Activated naive CD8-positive, alpha-beta T cell treated with anti-CD3 and anti-CD28 coated beads for 36 hours (primary cell): ENCODE data around the gene POLR2E. TPM values are rescaled to one million over a fixed set of nuclear protein-coding genes. Genes with fewer than 3 reads are reported as not detected.

Source experiments
- DNase-seq: peaks from one replicate; pipeline ENCODE4 v3.0.0; 2021
- H3K27ac Mint-ChIP-seq: one replicate; pipeline ENCODE4 v1.8.0; 2022; ENCODE audit warnings: mild to moderate bottlenecking, moderate library complexity, mixed read lengths
- H3K27me3 Mint-ChIP-seq: one replicate; pipeline ENCODE4 v1.8.0; 2022; ENCODE audit warnings: mild to moderate bottlenecking, mixed read lengths
- H3K36me3 Mint-ChIP-seq: one replicate; pipeline ENCODE4 v1.8.0; 2021; ENCODE audit warnings: mild to moderate bottlenecking, mixed read lengths
- H3K4me1 Mint-ChIP-seq: one replicate; pipeline ENCODE4 v1.8.0; 2021; ENCODE audit warnings: mixed read lengths
- H3K4me3 Mint-ChIP-seq: one replicate; pipeline ENCODE4 v1.8.0; 2022; ENCODE audit warnings: mild to moderate bottlenecking, moderate library complexity, mixed read lengths
- H3K9me3 Mint-ChIP-seq: one replicate; pipeline ENCODE4 v1.8.0; 2022; ENCODE audit warnings: mixed read lengths
- total RNA-seq, 2 experiments: library from RNA; stranded (reverse); gene quantifications; one replicate each; pipeline ENCODE4 v1.2.3, GENCODE V29; 2021

POLR2E gene
- total RNA-seq = 100 to 1,000 TPM; 290 to 291 TPM

- DNase-seq = peak; percentile 97
- peak within 1 kb of the TSS; percentile 94 for H3K4me3 Mint-ChIP-seq
- peaks cover 25% of the 10 kb centered on the region for H3K36me3 Mint-ChIP-seq
- no peaks in the 10 kb centered on the region for H3K27me3 Mint-ChIP-seq
- peaks cover 39% of the 10 kb centered on the region for H3K4me1 Mint-ChIP-seq
- H3K9me3 Mint-ChIP-seq = peaks cover 2% of the 10 kb centered on the region
- H3K27ac Mint-ChIP-seq = peak within 1 kb of the TSS; percentile 83
Observed at GRCh38 chr19:1094978-1095701, at the start of gene POLR2E. Gene POLR2E, minus strand, starts transcription at chr19:1095375. Its CDS starts 60 bp downstream, at chr19:1095315.

GRCh38 chr19:1144741-1145140, 49.6 kb upstream of the POLR2E start:
- H3K27ac Mint-ChIP-seq = peak overlapping the region; percentile 14
- no peaks in the 10 kb centered on the region for H3K27me3 Mint-ChIP-seq

GRCh38 chr19:1143828-1144399, 48.7 kb upstream of the POLR2E start:
- Mint-ChIP-seq H3K27me3 (no peaks in the 10 kb centered on the region), H3K36me3 (peaks cover 32% of the 10 kb centered on the region), H3K4me3 (no peak overlapping the region), H3K4me1 (no peaks in the 10 kb centered on the region), H3K9me3 (peaks cover 5% of the 10 kb centered on the region), H3K27ac (no peak overlapping the region)
- no peak for DNase-seq

More at GRCh38 chr19:1144741-1145140, 49.6 kb upstream of the POLR2E start:
- H3K36me3 Mint-ChIP-seq = peaks cover 25% of the 10 kb centered on the region
- H3K4me3 Mint-ChIP-seq = no peak overlapping the region
- DNase-seq = no peak
- H3K9me3 Mint-ChIP-seq = peaks cover 4% of the 10 kb centered on the region
- no peaks in the 10 kb centered on the region for H3K4me1 Mint-ChIP-seq

GRCh38 chr19:1141944-1142343, 46.8 kb upstream of the POLR2E start:
- DNase-seq = no peak
- H3K9me3 Mint-ChIP-seq = peaks cover 5% of the 10 kb centered on the region
- peaks cover 33% of the 10 kb centered on the region for H3K36me3 Mint-ChIP-seq
- H3K27me3 Mint-ChIP-seq = no peaks in the 10 kb centered on the region
- H3K4me1 Mint-ChIP-seq = no peaks in the 10 kb centered on the region
- no peak overlapping the region for H3K4me3 Mint-ChIP-seq
- H3K27ac Mint-ChIP-seq = no peak overlapping the region

- H3K36me3 Mint-ChIP-seq = peaks cover 33% of the 10 kb centered on the region
- H3K9me3 Mint-ChIP-seq = peaks cover 5% of the 10 kb centered on the region
- no peak overlapping the region for H3K27ac Mint-ChIP-seq
- no peak overlapping the region for H3K4me3 Mint-ChIP-seq
- no peaks in the 10 kb centered on the region for H3K27me3 Mint-ChIP-seq
- no peak for DNase-seq
- H3K4me1 Mint-ChIP-seq = peaks cover 5% of the 10 kb centered on the region
Observed at GRCh38 chr19:1140272-1141027, 45.3 kb upstream of the POLR2E start.

GRCh38 chr19:1139126-1139525, 44.0 kb upstream of the POLR2E start:
- Mint-ChIP-seq H3K4me3 (no peak overlapping the region), H3K4me1 (peaks cover 7% of the 10 kb centered on the region), H3K27ac (no peak overlapping the region), H3K36me3 (peaks cover 25% of the 10 kb centered on the region), H3K9me3 (peaks cover 5% of the 10 kb centered on the region), H3K27me3 (no peaks in the 10 kb centered on the region)
- DNase-seq = no peak

- no peaks in the 10 kb centered on the region for H3K27me3 Mint-ChIP-seq
- H3K4me1 Mint-ChIP-seq = peaks cover 11% of the 10 kb centered on the region
- H3K9me3 Mint-ChIP-seq = peaks cover 5% of the 10 kb centered on the region
- peaks cover 23% of the 10 kb centered on the region for H3K36me3 Mint-ChIP-seq
- no peak for DNase-seq
- H3K4me3 Mint-ChIP-seq = no peak overlapping the region
- H3K27ac Mint-ChIP-seq = no peak overlapping the region
Observed at GRCh38 chr19:1138121-1138520, 42.9 kb upstream of the POLR2E start.

- H3K9me3 Mint-ChIP-seq = peaks cover 2% of the 10 kb centered on the region
- DNase-seq = no peak
- no peak overlapping the region for H3K4me3 Mint-ChIP-seq
- peaks cover 13% of the 10 kb centered on the region for H3K4me1 Mint-ChIP-seq
- H3K27me3 Mint-ChIP-seq = no peaks in the 10 kb centered on the region
- peaks cover 16% of the 10 kb centered on the region for H3K36me3 Mint-ChIP-seq
- peak overlapping the region; percentile 54 for H3K27ac Mint-ChIP-seq
Observed at GRCh38 chr19:1136621-1137317, 41.6 kb upstream of the POLR2E start.

- Mint-ChIP-seq H3K27me3 (no peaks in the 10 kb centered on the region), H3K9me3 (peaks cover 2% of the 10 kb centered on the region), H3K4me3 (no peak overlapping the region), H3K27ac (peak overlapping the region; percentile 54), H3K36me3 (peaks cover 16% of the 10 kb centered on the region), H3K4me1 (peaks cover 16% of the 10 kb centered on the region)
- no peak for DNase-seq
Observed at GRCh38 chr19:1136201-1136600, 41.0 kb upstream of the POLR2E start.

- Mint-ChIP-seq H3K4me1 (peaks cover 19% of the 10 kb centered on the region), H3K27ac (no peak overlapping the region)
- DNase-seq = no peak
Observed at GRCh38 chr19:1135454-1135853, 40.3 kb upstream of the POLR2E start.

GRCh38 chr19:1134431-1134830, 39.3 kb upstream of the POLR2E start:
- H3K4me3 Mint-ChIP-seq = no peak overlapping the region
- H3K4me1 Mint-ChIP-seq = peaks cover 25% of the 10 kb centered on the region
- H3K36me3 Mint-ChIP-seq = peaks cover 9% of the 10 kb centered on the region
- H3K27ac Mint-ChIP-seq = peak overlapping the region; percentile 90
- no peaks in the 10 kb centered on the region for H3K9me3 Mint-ChIP-seq
- DNase-seq = no peak
- H3K27me3 Mint-ChIP-seq = no peaks in the 10 kb centered on the region

More at GRCh38 chr19:1135454-1135853, 40.3 kb upstream of the POLR2E start:
- Mint-ChIP-seq H3K36me3 (peaks cover 16% of the 10 kb centered on the region), H3K4me3 (no peak overlapping the region), H3K27me3 (no peaks in the 10 kb centered on the region), H3K9me3 (peaks cover 2% of the 10 kb centered on the region)

- peaks cover 4% of the 10 kb centered on the region for H3K36me3 Mint-ChIP-seq
- no peaks in the 10 kb centered on the region for H3K27me3 Mint-ChIP-seq
- H3K4me1 Mint-ChIP-seq = peaks cover 27% of the 10 kb centered on the region
- H3K27ac Mint-ChIP-seq = peak overlapping the region; percentile 90
- peak overlapping the region; percentile 7 for H3K4me3 Mint-ChIP-seq
- DNase-seq = peak; percentile 76
- no peaks in the 10 kb centered on the region for H3K9me3 Mint-ChIP-seq
Observed at GRCh38 chr19:1133471-1133929, 38.3 kb upstream of the POLR2E start.

GRCh38 chr19:1132552-1133383, 37.6 kb upstream of the POLR2E start:
- DNase-seq = no peak
- Mint-ChIP-seq H3K4me1 (peaks cover 27% of the 10 kb centered on the region), H3K27ac (peak overlapping the region; percentile 90), H3K36me3 (peaks cover 5% of the 10 kb centered on the region), H3K27me3 (no peaks in the 10 kb centered on the region), H3K4me3 (peak overlapping the region; percentile 85), H3K9me3 (no peaks in the 10 kb centered on the region)
